SW 1271 (cell line): ENCODE results near the gene FLT1.
A peak's percentile ranks its signal among the peaks of the same experiment; 100 is the strongest.

Experiments
- DNase-seq, 2 experiments: peaks; one replicate each; lab custom pipeline; 2025; lab: John Stamatoyannopoulos, UW

FLT1 gene

GRCh38 chr13:28488376-28489005 is 6.4 kb downstream of the FLT1 start:
- DNase-seq = no peak

GRCh38 chr13:28485996-28486543 is 8.9 kb downstream of the FLT1 start:
- no peak for DNase-seq

GRCh38 chr13:28485551-28485950 is 9.4 kb downstream of the FLT1 start:
- DNase-seq = no peak

GRCh38 chr13:28485097-28485496 is 9.8 kb downstream of the FLT1 start:
- DNase-seq = no peak

GRCh38 chr13:28483313-28483931 is 11.5 kb downstream of the FLT1 start:
- DNase-seq = no peak

GRCh38 chr13:28479005-28479404 is 15.9 kb downstream of the FLT1 start:
- no peak for DNase-seq

GRCh38 chr13:28478127-28478526 is 16.8 kb downstream of the FLT1 start:
- DNase-seq = no peak

- DNase-seq = no peak
Observed at GRCh38 chr13:28477709-28477973, 17.3 kb downstream of the FLT1 start.

- DNase-seq = no peak
Observed at GRCh38 chr13:28476919-28477708, 17.8 kb downstream of the FLT1 start.

GRCh38 chr13:28475916-28476725 is 18.8 kb downstream of the FLT1 start:
- DNase-seq = peak; percentile 3 to 42

GRCh38 chr13:28474491-28475134 is 20.3 kb downstream of the FLT1 start:
- no peak for DNase-seq

GRCh38 chr13:28473044-28473443 is 21.9 kb downstream of the FLT1 start:
- no peak for DNase-seq

GRCh38 chr13:28471421-28471820 is 23.5 kb downstream of the FLT1 start:
- no peak for DNase-seq

GRCh38 chr13:28470296-28470695 is 24.6 kb downstream of the FLT1 start:
- DNase-seq = no peak

- DNase-seq = no peak
Observed at GRCh38 chr13:28469316-28469715, 25.6 kb downstream of the FLT1 start.

- no peak for DNase-seq
Observed at GRCh38 chr13:28468023-28468915, 26.7 kb downstream of the FLT1 start.

- no peak for DNase-seq
Observed at GRCh38 chr13:28467034-28467433, 27.9 kb downstream of the FLT1 start.

GRCh38 chr13:28466151-28466550 is 28.8 kb downstream of the FLT1 start:
- no peak for DNase-seq

- no peak for DNase-seq
Observed at GRCh38 chr13:28464861-28465460, 30.0 kb downstream of the FLT1 start.

- DNase-seq = no peak
Observed at GRCh38 chr13:28463481-28463880, 31.4 kb downstream of the FLT1 start.
